ENCODE measurements around the gene EYA3.

DNA sequence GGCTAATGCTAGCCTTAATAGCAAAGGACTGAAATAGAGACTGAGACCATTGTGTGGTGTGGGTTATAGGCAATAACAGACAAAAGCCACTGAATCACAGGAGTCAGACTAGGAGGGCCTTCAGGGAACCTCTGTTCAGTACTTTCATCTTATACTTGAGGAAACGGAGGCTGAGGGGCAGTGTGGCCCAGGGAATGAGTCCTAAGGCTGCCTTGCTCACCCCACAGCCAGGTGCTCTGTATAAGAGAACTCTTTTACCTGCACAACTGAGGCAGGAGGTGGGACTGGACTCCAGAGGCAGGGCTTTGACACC lies 150.9 kb downstream of the EYA3 start:
- TF ChIP-seq, protein P1, sequence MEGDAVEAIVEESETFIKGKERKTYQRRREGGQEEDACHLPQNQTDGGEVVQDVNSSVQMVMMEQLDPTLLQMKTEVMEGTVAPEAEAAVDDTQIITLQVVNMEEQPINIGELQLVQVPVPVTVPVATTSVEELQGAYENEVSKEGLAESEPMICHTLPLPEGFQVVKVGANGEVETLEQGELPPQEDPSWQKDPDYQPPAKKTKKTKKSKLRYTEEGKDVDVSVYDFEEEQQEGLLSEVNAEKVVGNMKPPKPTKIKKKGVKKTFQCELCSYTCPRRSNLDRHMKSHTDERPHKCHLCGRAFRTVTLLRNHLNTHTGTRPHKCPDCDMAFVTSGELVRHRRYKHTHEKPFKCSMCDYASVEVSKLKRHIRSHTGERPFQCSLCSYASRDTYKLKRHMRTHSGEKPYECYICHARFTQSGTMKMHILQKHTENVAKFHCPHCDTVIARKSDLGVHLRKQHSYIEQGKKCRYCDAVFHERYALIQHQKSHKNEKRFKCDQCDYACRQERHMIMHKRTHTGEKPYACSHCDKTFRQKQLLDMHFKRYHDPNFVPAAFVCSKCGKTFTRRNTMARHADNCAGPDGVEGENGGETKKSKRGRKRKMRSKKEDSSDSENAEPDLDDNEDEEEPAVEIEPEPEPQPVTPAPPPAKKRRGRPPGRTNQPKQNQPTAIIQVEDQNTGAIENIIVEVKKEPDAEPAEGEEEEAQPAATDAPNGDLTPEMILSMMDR (IDR thresholded peaks at IDR 0.05; ENCODE audit: low read depth, low read length, poor library complexity, severe bottlenecking): no peak
- no peak for TF ChIP-seq EZH2phosphoT487 (IDR thresholded peaks at IDR 0.05; ENCODE audit: borderline replicate concordance, low read length)

All from DOHH2 (cell line).